HL-60 (cell line): ENCODE data around the gene TLR4.

Experiments
- DNase-seq, 2 experiments: peaks; one replicate each; pipeline ENCODE4 v3.0.0-alpha.2; 2010 to 2020; ENCODE audit warnings: low read depth in 1 of 2, low spot score in 1 of 2
- H3K27ac ChIP-seq: fragments of 250-450 bp; sonication (Bioruptor Pico); replicated peaks from 2 replicates; pipeline ENCODE4 v1.5.1; 2020; ENCODE audit warnings: mild to moderate bottlenecking, moderate library complexity
- H3K27me3 ChIP-seq: fragments of 250-450 bp; sonication (Bioruptor Pico); 2 replicates; pipeline ENCODE4 v1.5.1; 2021; ENCODE audit warnings: mild to moderate bottlenecking, moderate library complexity; ENCODE audit not compliant: insufficient read depth, poor library complexity, severe bottlenecking
- H3K4me3 ChIP-seq: replicated peaks from 2 replicates; pipeline ENCODE4 v1.5.1; 2011; ENCODE audit warnings: mild to moderate bottlenecking, control low read depth, low read length; ENCODE audit not compliant: insufficient read depth
- GABPA ChIP-seq: IDR thresholded peaks from 2 replicates; pipeline ENCODE4 v1.6.1; 2012; ENCODE audit warnings: low read depth
- POLR2AphosphoS5 ChIP-seq: IDR thresholded peaks from 2 replicates; pipeline ENCODE4 v1.6.1; 2012; ENCODE audit warnings: low read depth
- SPI1 ChIP-seq: IDR thresholded peaks from 2 replicates; pipeline ENCODE4 v1.6.1; 2012; ENCODE audit warnings: low read depth, mild to moderate bottlenecking, borderline replicate concordance
- TF ChIP-seq, protein P1 (sequence below): IDR thresholded peaks from 2 replicates; pipeline ENCODE4 v1.6.1; 2012; ENCODE audit warnings: low read depth; ENCODE audit not compliant: insufficient replicate concordance
- TF ChIP-seq, protein P2 (sequence below): IDR thresholded peaks from one replicate; pipeline ENCODE4 v1.5.1; 2011; ENCODE audit warnings: low read length, control low read depth, inconsistent platforms; ENCODE audit not compliant: insufficient read depth

The TLR4 gene

DNA sequence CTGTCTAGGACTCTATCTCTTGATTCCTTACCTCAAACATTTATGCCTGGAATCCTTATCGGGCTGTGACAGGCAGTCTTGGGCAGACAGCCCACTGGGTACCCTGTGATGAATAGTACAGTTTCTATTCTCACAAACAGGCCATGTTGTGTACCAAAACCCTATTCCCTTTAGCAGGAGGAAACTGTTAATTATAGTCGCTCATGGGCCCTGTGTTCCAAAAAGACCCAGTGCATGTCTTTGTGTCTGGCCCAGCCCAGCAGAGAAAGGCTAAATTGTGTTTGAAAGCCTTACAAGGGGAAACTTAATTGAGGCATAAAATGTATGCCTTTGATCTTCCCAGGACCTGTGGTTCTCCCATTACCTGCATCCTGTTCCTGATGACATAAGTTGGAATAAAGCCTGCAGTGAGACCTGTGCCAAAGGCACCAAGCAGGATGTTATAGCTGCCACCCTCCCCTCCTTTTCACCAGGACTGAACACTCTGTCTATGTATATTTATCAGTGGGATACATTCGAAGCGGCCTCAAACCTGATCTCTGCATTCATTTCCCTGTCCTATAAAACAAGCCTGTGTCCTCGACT is 43.3 kb downstream of the TLR4 start:
- DNase-seq, result no peak
- no peaks in the 10 kb centered on the region for H3K27me3 ChIP-seq
- no peak overlapping the region for H3K4me3 ChIP-seq
- H3K27ac ChIP-seq, result no peak overlapping the region
- TF ChIP-seq POLR2AphosphoS5, result no peak

DNA sequence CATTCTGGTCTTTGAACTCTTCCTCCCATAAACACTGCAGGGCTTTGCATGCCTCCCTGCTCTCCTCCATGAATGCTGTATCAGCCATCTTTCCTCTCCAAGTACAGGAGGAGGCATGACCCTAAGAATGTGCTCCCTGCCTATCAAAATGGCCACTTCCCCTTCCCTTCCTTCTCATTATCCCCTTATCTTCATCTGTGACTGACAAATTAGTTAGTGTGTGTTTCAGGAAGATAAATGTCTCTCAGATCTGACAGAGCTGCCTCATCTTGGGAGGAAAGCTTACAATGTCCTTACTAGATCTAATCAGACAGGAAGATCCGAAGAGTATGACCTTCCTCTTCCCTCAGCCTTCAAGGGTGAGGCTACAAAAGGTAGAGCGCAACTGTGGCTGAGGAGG is 46.2 kb downstream of the TLR4 start:
- Histone ChIP-seq H3K27ac (no peak overlapping the region), H3K27me3 (no peaks in the 10 kb centered on the region), H3K4me3 (no peak overlapping the region)
- DNase-seq, result no peak
- TF ChIP-seq POLR2AphosphoS5, result no peak
- TF ChIP-seq SPI1, result peak; percentile 14; the same call in 1 of the 2 replicates

DNA sequence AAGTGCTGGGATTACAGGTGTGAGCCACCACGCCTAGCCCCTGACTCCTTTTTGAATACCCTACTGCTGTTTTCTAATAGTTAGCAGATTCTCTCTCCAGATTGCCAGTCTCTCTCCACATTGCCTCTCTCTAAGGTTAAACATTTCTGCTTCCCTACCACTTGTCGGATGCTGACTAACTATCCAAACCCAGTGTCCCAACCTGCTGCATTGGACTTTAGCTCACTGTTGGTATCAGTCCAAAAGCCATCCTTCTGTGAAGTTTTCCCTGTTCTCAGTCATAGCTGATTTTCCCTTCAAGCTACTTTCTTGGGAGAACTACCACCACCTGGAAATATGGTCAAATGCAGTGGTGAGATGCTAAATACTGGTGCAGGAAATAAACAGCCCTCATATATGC is 48.7 kb downstream of the TLR4 start:
- TF ChIP-seq, protein P1, sequence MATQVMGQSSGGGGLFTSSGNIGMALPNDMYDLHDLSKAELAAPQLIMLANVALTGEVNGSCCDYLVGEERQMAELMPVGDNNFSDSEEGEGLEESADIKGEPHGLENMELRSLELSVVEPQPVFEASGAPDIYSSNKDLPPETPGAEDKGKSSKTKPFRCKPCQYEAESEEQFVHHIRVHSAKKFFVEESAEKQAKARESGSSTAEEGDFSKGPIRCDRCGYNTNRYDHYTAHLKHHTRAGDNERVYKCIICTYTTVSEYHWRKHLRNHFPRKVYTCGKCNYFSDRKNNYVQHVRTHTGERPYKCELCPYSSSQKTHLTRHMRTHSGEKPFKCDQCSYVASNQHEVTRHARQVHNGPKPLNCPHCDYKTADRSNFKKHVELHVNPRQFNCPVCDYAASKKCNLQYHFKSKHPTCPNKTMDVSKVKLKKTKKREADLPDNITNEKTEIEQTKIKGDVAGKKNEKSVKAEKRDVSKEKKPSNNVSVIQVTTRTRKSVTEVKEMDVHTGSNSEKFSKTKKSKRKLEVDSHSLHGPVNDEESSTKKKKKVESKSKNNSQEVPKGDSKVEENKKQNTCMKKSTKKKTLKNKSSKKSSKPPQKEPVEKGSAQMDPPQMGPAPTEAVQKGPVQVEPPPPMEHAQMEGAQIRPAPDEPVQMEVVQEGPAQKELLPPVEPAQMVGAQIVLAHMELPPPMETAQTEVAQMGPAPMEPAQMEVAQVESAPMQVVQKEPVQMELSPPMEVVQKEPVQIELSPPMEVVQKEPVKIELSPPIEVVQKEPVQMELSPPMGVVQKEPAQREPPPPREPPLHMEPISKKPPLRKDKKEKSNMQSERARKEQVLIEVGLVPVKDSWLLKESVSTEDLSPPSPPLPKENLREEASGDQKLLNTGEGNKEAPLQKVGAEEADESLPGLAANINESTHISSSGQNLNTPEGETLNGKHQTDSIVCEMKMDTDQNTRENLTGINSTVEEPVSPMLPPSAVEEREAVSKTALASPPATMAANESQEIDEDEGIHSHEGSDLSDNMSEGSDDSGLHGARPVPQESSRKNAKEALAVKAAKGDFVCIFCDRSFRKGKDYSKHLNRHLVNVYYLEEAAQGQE, result no peak
- TF ChIP-seq SPI1, result no peak
- TF ChIP-seq GABPA, result no peak
- TF ChIP-seq, protein P2, sequence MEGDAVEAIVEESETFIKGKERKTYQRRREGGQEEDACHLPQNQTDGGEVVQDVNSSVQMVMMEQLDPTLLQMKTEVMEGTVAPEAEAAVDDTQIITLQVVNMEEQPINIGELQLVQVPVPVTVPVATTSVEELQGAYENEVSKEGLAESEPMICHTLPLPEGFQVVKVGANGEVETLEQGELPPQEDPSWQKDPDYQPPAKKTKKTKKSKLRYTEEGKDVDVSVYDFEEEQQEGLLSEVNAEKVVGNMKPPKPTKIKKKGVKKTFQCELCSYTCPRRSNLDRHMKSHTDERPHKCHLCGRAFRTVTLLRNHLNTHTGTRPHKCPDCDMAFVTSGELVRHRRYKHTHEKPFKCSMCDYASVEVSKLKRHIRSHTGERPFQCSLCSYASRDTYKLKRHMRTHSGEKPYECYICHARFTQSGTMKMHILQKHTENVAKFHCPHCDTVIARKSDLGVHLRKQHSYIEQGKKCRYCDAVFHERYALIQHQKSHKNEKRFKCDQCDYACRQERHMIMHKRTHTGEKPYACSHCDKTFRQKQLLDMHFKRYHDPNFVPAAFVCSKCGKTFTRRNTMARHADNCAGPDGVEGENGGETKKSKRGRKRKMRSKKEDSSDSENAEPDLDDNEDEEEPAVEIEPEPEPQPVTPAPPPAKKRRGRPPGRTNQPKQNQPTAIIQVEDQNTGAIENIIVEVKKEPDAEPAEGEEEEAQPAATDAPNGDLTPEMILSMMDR, result no peak
- no peak for TF ChIP-seq POLR2AphosphoS5
- Histone ChIP-seq H3K27me3 (no peaks in the 10 kb centered on the region), H3K4me3 (no peak overlapping the region), H3K27ac (no peak overlapping the region)
- no peak for DNase-seq

DNA sequence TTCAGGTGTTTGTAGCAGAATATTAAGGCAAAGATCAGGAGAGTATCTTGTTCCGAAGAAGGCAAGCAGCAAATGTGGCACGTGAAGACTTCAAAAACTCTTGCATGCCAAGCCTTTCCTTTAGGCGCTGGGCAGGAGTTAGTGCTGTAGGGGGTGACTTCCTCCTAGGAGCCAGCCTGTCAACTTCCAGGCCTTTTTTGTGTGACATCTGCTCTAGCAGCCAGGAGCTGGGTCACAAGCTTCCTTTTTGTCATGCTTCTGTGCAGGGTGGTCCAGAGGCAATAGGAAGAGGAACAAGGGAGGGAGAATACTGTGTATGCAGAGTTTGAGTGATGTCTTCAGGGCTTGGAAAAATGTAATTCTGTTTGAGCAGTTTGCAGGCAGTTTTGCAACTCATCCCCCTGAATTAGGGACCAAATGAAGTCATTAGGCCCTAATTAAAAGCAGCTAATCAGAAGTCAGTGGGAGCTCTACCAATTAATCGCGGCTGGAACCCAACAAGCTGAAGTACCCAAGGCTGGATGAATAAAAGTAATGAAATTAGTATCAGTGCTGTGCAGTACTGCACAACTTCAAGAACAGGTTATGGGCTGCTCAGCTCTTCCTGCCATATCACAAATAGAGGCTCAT is 53.5 kb downstream of the TLR4 start:
- peak; percentile 19 to 26 for DNase-seq
- Histone ChIP-seq H3K27me3 (no peaks in the 10 kb centered on the region), H3K27ac (no peak overlapping the region), H3K4me3 (no peak overlapping the region)
- no peak for TF ChIP-seq POLR2AphosphoS5
- peak; percentile 9; the same call in 1 of the 2 replicates for TF ChIP-seq SPI1

DNA sequence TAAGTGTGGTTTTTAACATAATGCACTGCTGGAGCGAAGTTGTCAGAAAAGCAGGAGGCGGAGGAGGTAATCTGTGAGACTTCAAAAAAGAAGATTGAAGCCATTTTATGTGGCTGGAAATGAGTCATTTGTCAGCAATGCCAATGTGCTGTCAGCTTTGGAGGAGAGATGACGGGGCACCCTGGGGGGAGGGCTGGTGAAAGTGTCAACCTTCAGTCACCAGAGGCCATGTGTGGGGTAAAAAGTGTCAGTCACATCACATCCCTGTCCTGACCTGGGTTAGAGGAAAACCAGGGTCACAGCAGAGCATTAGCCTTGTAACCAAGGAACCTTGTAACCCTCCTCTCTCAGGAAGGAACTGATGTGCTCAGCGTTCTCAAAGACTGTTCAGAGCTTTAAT is 59.1 kb downstream of the TLR4 start:
- TF ChIP-seq, protein P2, result no peak
- TF ChIP-seq GABPA (no peak), SPI1 (no peak), POLR2AphosphoS5 (no peak)
- TF ChIP-seq, protein P1, result no peak
- Histone ChIP-seq H3K27ac (no peak overlapping the region), H3K4me3 (no peak overlapping the region), H3K27me3 (no peaks in the 10 kb centered on the region)
- no peak for DNase-seq
